Measurements from ENCODE around the gene SCYGR2. TPM values are rescaled to one million over a fixed set of nuclear protein-coding genes. Genes with fewer than 3 reads are reported as not detected.

SCYGR2 gene
- total and polyA plus RNA-seq, 2 of the 8 experiments (the other 6 are each of a cell fraction or from before 2014, with no cell fraction given) = not detected

Other genes starting within 250 kb of the SCYGR2 start
- not detected in 2 replicates for gene TM4SF20, start 219.6 kb upstream of the SCYGR2 start, total RNA-seq (2021; fragmentation: NEBNext Ultra II Directional; extraction: Animal tissue kit (Norgen Biotek cat#: 25700))
- not detected in 2 replicates for gene TM4SF20, start 219.6 kb upstream of the SCYGR2 start, polyA plus RNA-seq (2011; rRNA removed)
- not detected in 2 replicates for gene SCYGR1, start 210.9 kb upstream of the SCYGR2 start, total RNA-seq (2021; fragmentation: NEBNext Ultra II Directional; extraction: Animal tissue kit (Norgen Biotek cat#: 25700))
- not detected in 2 replicates for gene SCYGR1, start 210.9 kb upstream of the SCYGR2 start, polyA plus RNA-seq (2011; rRNA removed)
- gene AGFG1, start 126.7 kb upstream of the SCYGR2 start, total RNA-seq (2021; fragmentation: NEBNext Ultra II Directional; extraction: Animal tissue kit (Norgen Biotek cat#: 25700)) = 102 and 108 TPM in 2 replicates
- 109 and 147 TPM in 2 replicates for gene AGFG1, start 126.7 kb upstream of the SCYGR2 start, polyA plus RNA-seq (2011; rRNA removed)
- not detected in 2 replicates for gene SCYGR3, start 15.9 kb downstream of the SCYGR2 start, total RNA-seq (2021; fragmentation: NEBNext Ultra II Directional; extraction: Animal tissue kit (Norgen Biotek cat#: 25700))
- gene SCYGR3, start 15.9 kb downstream of the SCYGR2 start, polyA plus RNA-seq (2011; rRNA removed) = not detected in 2 replicates
- gene SCYGR4, start 18.6 kb downstream of the SCYGR2 start, total RNA-seq (2021; fragmentation: NEBNext Ultra II Directional; extraction: Animal tissue kit (Norgen Biotek cat#: 25700)) = not detected in 2 replicates
- not detected in 2 replicates for gene SCYGR4, start 18.6 kb downstream of the SCYGR2 start, polyA plus RNA-seq (2011; rRNA removed)
- not detected in 2 replicates for gene SCYGR5, start 67.9 kb downstream of the SCYGR2 start, total RNA-seq (2021; fragmentation: NEBNext Ultra II Directional; extraction: Animal tissue kit (Norgen Biotek cat#: 25700))
- not detected in 2 replicates for gene SCYGR5, start 67.9 kb downstream of the SCYGR2 start, polyA plus RNA-seq (2011; rRNA removed)
- gene SLC19A3, start 119.1 kb downstream of the SCYGR2 start, total RNA-seq (2021; fragmentation: NEBNext Ultra II Directional; extraction: Animal tissue kit (Norgen Biotek cat#: 25700)) = 5.9 and 9.8 TPM in 2 replicates
- 7.0 and 8.4 TPM in 2 replicates for gene SLC19A3, start 119.1 kb downstream of the SCYGR2 start, polyA plus RNA-seq (2011; rRNA removed)
- not detected in 2 replicates for gene SCYGR6, start 125.9 kb downstream of the SCYGR2 start, total RNA-seq (2021; fragmentation: NEBNext Ultra II Directional; extraction: Animal tissue kit (Norgen Biotek cat#: 25700))
- gene SCYGR6, start 125.9 kb downstream of the SCYGR2 start, polyA plus RNA-seq (2011; rRNA removed) = not detected in 2 replicates
- gene SCYGR7, start 129.4 kb downstream of the SCYGR2 start, total RNA-seq (2021; fragmentation: NEBNext Ultra II Directional; extraction: Animal tissue kit (Norgen Biotek cat#: 25700)) = not detected in 2 replicates
- not detected in 2 replicates for gene SCYGR7, start 129.4 kb downstream of the SCYGR2 start, polyA plus RNA-seq (2011; rRNA removed)
- not detected in 2 replicates for gene SCYGR8, start 147.0 kb downstream of the SCYGR2 start, total RNA-seq (2021; fragmentation: NEBNext Ultra II Directional; extraction: Animal tissue kit (Norgen Biotek cat#: 25700))
- not detected in 2 replicates for gene SCYGR8, start 147.0 kb downstream of the SCYGR2 start, polyA plus RNA-seq (2011; rRNA removed)
- not detected in 2 replicates for gene CCL20, start 214.9 kb downstream of the SCYGR2 start, total RNA-seq (2021; fragmentation: NEBNext Ultra II Directional; extraction: Animal tissue kit (Norgen Biotek cat#: 25700))
- gene CCL20, start 214.9 kb downstream of the SCYGR2 start, polyA plus RNA-seq (2011; rRNA removed) = not detected in 2 replicates